ENCODE data around the gene TKTL1. TPM values are rescaled to one million over a fixed set of nuclear protein-coding genes. Genes with fewer than 3 reads are reported as not detected.
A peak's percentile ranks its signal among the peaks of the same experiment; 100 is the strongest.
"Not testable (repeated sequence)": the region's sequence is repeated elsewhere in the genome, so short reads cannot be mapped to it uniquely, and the experiment has no call there.

TKTL1 gene
- total RNA-seq, 5 donors from 2014 or later (not counting 1 experiment from before 2014, with no cell fraction given) = 0.60 to 5.5 (median 1.3) TPM

GRCh38 chrX:154269245-154269644 lies 26.4 kb upstream of the TKTL1 start:
- CTCF ChIA-PET; H3K36me3 ChIP-seq (ENCODE audit: control insufficient read depth in 2 of 2, extremely low read depth in 1 of 2, insufficient read depth in 1 of 2, low read length in 1 of 2); ATAC-seq (replicated peaks in 1 of 4); H3K4me3 ChIP-seq (ENCODE audit: control insufficient read depth in 1 of 2, extremely low read depth in 1 of 2, low read length in 1 of 2); H3K27ac Mint-ChIP-seq; POLR2A ChIA-PET; H3K4me1 ChIP-seq (ENCODE audit: control insufficient read depth in 1 of 2, extremely low read depth in 1 of 2, insufficient read depth in 2 of 2, low read length in 2 of 2); H3K9me3 Mint-ChIP-seq; H3K27me3 Mint-ChIP-seq; DNase-seq; H3K27me3 ChIP-seq (replicated peaks in 1 of 2; ENCODE audit: control insufficient read depth in 2 of 2, extremely low read depth in 1 of 2, insufficient read depth in 2 of 2, low read length in 1 of 2); H3K27ac ChIP-seq (ENCODE audit: low read length); H3K36me3 Mint-ChIP-seq; H3K4me1 Mint-ChIP-seq; H3K9me3 ChIP-seq; H3K4me3 Mint-ChIP-seq: not testable (repeated sequence)
- no CpG with 5 or more reads among the region's 3 CpGs for WGBS (ENCODE audit: insufficient coverage)

- ATAC-seq (replicated peaks in 1 of 4) = peak; percentile 96 to 99 (median 97)
- not testable (repeated sequence) for H3K36me3 Mint-ChIP-seq
These were observed 10.9 kb upstream of the TKTL1 start for GRCh38 chrX:154284489-154285338.

GRCh38 chrX:154286406-154286805 lies 9.2 kb upstream of the TKTL1 start:
- H3K4me1 Mint-ChIP-seq; H3K4me3 ChIP-seq (ENCODE audit: control insufficient read depth in 1 of 2, extremely low read depth in 1 of 2, low read length in 1 of 2); H3K4me3 Mint-ChIP-seq; H3K9me3 ChIP-seq; H3K27ac ChIP-seq (ENCODE audit: low read length); H3K36me3 ChIP-seq (ENCODE audit: control insufficient read depth in 2 of 2, extremely low read depth in 1 of 2, insufficient read depth in 1 of 2, low read length in 1 of 2); ATAC-seq (replicated peaks in 1 of 4); H3K27me3 Mint-ChIP-seq; CTCF ChIA-PET; H3K27me3 ChIP-seq (replicated peaks in 1 of 2; ENCODE audit: control insufficient read depth in 2 of 2, extremely low read depth in 1 of 2, insufficient read depth in 2 of 2, low read length in 1 of 2); H3K4me1 ChIP-seq (ENCODE audit: control insufficient read depth in 1 of 2, extremely low read depth in 1 of 2, insufficient read depth in 2 of 2, low read length in 2 of 2); H3K27ac Mint-ChIP-seq; H3K36me3 Mint-ChIP-seq; H3K9me3 Mint-ChIP-seq; POLR2A ChIA-PET; DNase-seq: not testable (repeated sequence)
- WGBS (ENCODE audit: insufficient coverage) = no CpG with 5 or more reads among the region's 10 CpGs

More at GRCh38 chrX:154284489-154285338, 10.9 kb upstream of the TKTL1 start:
- H3K9me3 ChIP-seq; H3K27ac ChIP-seq (ENCODE audit: low read length); DNase-seq; CTCF ChIA-PET; H3K9me3 Mint-ChIP-seq; H3K4me1 ChIP-seq (ENCODE audit: control insufficient read depth in 1 of 2, extremely low read depth in 1 of 2, insufficient read depth in 2 of 2, low read length in 2 of 2); H3K27me3 ChIP-seq (replicated peaks in 1 of 2; ENCODE audit: control insufficient read depth in 2 of 2, extremely low read depth in 1 of 2, insufficient read depth in 2 of 2, low read length in 1 of 2); H3K4me3 ChIP-seq (ENCODE audit: control insufficient read depth in 1 of 2, extremely low read depth in 1 of 2, low read length in 1 of 2); H3K27me3 Mint-ChIP-seq; H3K27ac Mint-ChIP-seq; H3K4me1 Mint-ChIP-seq; H3K4me3 Mint-ChIP-seq; H3K36me3 ChIP-seq (ENCODE audit: control insufficient read depth in 2 of 2, extremely low read depth in 1 of 2, insufficient read depth in 1 of 2, low read length in 1 of 2); POLR2A ChIA-PET: not testable (repeated sequence)
- no CpG with 5 or more reads among the region's 23 CpGs for WGBS (ENCODE audit: insufficient coverage)

GRCh38 chrX:154294791-154295574 lies 612 bp upstream of the TKTL1 start, which contains the start of gene TEX28:
Gene TEX28 (minus strand): TSS chrX:154295124. CDS start chrX:154292117, 3,007 bp downstream.
- ATAC-seq (replicated peaks in 1 of 4) (no peak), DNase-seq (no peak)
- Histone ChIP-seq H3K36me3 (ENCODE audit: control insufficient read depth in 2 of 2, extremely low read depth in 1 of 2, insufficient read depth in 1 of 2, low read length in 1 of 2) (no peaks in the 10 kb centered on the region), H3K4me1 (ENCODE audit: control insufficient read depth in 1 of 2, extremely low read depth in 1 of 2, insufficient read depth in 2 of 2, low read length in 2 of 2) (no peaks in the 10 kb centered on the region), H3K9me3 (no peaks in the 10 kb centered on the region), H3K27me3 (replicated peaks in 1 of 2; ENCODE audit: control insufficient read depth in 2 of 2, extremely low read depth in 1 of 2, insufficient read depth in 2 of 2, low read length in 1 of 2) (no peaks in the 10 kb centered on the region), H3K4me3 (ENCODE audit: control insufficient read depth in 1 of 2, extremely low read depth in 1 of 2, low read length in 1 of 2) (no peak within 1 kb of the TSS), H3K27ac (ENCODE audit: low read length) (no peak within 1 kb of the TSS)
- CTCF ChIA-PET = no interaction called here
- 98% methylated on average over 12 of the region's 39 CpGs for WGBS (ENCODE audit: insufficient coverage)
- Mint-ChIP-seq H3K27me3 (no peaks in the 10 kb centered on the region), H3K27ac (no peak within 1 kb of the TSS), H3K4me1 (peaks cover 0 to 9% (median 1%) of the 10 kb centered on the region in 3 donors), H3K4me3 (no peak within 1 kb of the TSS), H3K9me3 (no peaks in the 10 kb centered on the region), H3K36me3 (no peaks in the 10 kb centered on the region)
- POLR2A ChIA-PET = interaction anchor here in 1 of 2 donors (0.7 kb wide), 1 partner anchor 215 kb away, joined by 5 read pairs; no protein-coding TSS in a partner anchor

- Mint-ChIP-seq H3K36me3 (no peaks in the 10 kb centered on the region), H3K4me1 (peaks cover 0 to 9% (median 1%) of the 10 kb centered on the region in 3 donors), H3K27me3 (peaks cover 0 to 4% of the 10 kb centered on the region in 2 donors), H3K4me3 (no peak overlapping the region), H3K27ac (no peak overlapping the region), H3K9me3 (no peaks in the 10 kb centered on the region)
- no peak overlapping the region for H3K4me3 ChIP-seq (ENCODE audit: control insufficient read depth in 1 of 2, extremely low read depth in 1 of 2, low read length in 1 of 2)
- 89% methylated on average over 14 of the region's 18 CpGs for WGBS (ENCODE audit: insufficient coverage)
- no peaks in the 10 kb centered on the region for H3K9me3 ChIP-seq
- no peak overlapping the region for H3K27ac ChIP-seq (ENCODE audit: low read length)
- ChIA-PET CTCF (no interaction called here), POLR2A (no interaction called here)
- no peaks in the 10 kb centered on the region for H3K4me1 ChIP-seq (ENCODE audit: control insufficient read depth in 1 of 2, extremely low read depth in 1 of 2, insufficient read depth in 2 of 2, low read length in 2 of 2)
- no peaks in the 10 kb centered on the region for H3K27me3 ChIP-seq (replicated peaks in 1 of 2; ENCODE audit: control insufficient read depth in 2 of 2, extremely low read depth in 1 of 2, insufficient read depth in 2 of 2, low read length in 1 of 2)
- H3K36me3 ChIP-seq (ENCODE audit: control insufficient read depth in 2 of 2, extremely low read depth in 1 of 2, insufficient read depth in 1 of 2, low read length in 1 of 2) = no peaks in the 10 kb centered on the region
- ATAC-seq (replicated peaks in 1 of 4) (no peak), DNase-seq (no peak)
These were observed 1.1 kb downstream of the TKTL1 start for GRCh38 chrX:154296731-154297130.

- ATAC-seq (replicated peaks in 1 of 4) (no peak), DNase-seq (no peak)
- peak overlapping the region in 1 of 2 donors; percentile 24 for H3K27ac Mint-ChIP-seq
- H3K4me3 Mint-ChIP-seq = no peak overlapping the region
- H3K27me3 Mint-ChIP-seq = peaks cover 0 to 4% of the 10 kb centered on the region in 2 donors
- no peaks in the 10 kb centered on the region for H3K4me1 ChIP-seq (ENCODE audit: control insufficient read depth in 1 of 2, extremely low read depth in 1 of 2, insufficient read depth in 2 of 2, low read length in 2 of 2)
- no peaks in the 10 kb centered on the region for H3K36me3 ChIP-seq (ENCODE audit: control insufficient read depth in 2 of 2, extremely low read depth in 1 of 2, insufficient read depth in 1 of 2, low read length in 1 of 2)
- ChIA-PET POLR2A (no interaction called here), CTCF (no interaction called here)
- no peak overlapping the region for H3K27ac ChIP-seq (ENCODE audit: low read length)
- no peaks in the 10 kb centered on the region for H3K9me3 Mint-ChIP-seq
- H3K4me3 ChIP-seq (ENCODE audit: control insufficient read depth in 1 of 2, extremely low read depth in 1 of 2, low read length in 1 of 2) = no peak overlapping the region
- WGBS (ENCODE audit: insufficient coverage) = no CpG with 5 or more reads among the region's 7 CpGs
- no peaks in the 10 kb centered on the region for H3K27me3 ChIP-seq (replicated peaks in 1 of 2; ENCODE audit: control insufficient read depth in 2 of 2, extremely low read depth in 1 of 2, insufficient read depth in 2 of 2, low read length in 1 of 2)
- H3K36me3 Mint-ChIP-seq = no peaks in the 10 kb centered on the region
- H3K9me3 ChIP-seq = no peaks in the 10 kb centered on the region
- H3K4me1 Mint-ChIP-seq = peaks cover 0 to 9% (median 1%) of the 10 kb centered on the region in 3 donors
These were observed 2.7 kb downstream of the TKTL1 start for GRCh38 chrX:154298312-154298711.
